HTR-8/SVneo (cell line): ENCODE measurements around the gene PAGE1.
"Not testable (repeated sequence)": the region's sequence is repeated elsewhere in the genome, so short reads cannot be mapped to it uniquely, and the experiment has no call there.

ENCODE experiments used
- DNase-seq: peaks from one replicate; pipeline ENCODE4 v3.0.0; 2011; ENCODE audit warnings: low spot score, mixed read lengths; ENCODE audit not compliant: insufficient read length
- FAIRE-seq: peaks from 2 replicates; lab custom pipeline; 2011; peaks lifted over from hg19 to GRCh38; lab: Jason Lieb, UNC

PAGE1 gene, protein sequence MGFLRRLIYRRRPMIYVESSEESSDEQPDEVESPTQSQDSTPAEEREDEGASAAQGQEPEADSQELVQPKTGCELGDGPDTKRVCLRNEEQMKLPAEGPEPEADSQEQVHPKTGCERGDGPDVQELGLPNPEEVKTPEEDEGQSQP

DNA sequence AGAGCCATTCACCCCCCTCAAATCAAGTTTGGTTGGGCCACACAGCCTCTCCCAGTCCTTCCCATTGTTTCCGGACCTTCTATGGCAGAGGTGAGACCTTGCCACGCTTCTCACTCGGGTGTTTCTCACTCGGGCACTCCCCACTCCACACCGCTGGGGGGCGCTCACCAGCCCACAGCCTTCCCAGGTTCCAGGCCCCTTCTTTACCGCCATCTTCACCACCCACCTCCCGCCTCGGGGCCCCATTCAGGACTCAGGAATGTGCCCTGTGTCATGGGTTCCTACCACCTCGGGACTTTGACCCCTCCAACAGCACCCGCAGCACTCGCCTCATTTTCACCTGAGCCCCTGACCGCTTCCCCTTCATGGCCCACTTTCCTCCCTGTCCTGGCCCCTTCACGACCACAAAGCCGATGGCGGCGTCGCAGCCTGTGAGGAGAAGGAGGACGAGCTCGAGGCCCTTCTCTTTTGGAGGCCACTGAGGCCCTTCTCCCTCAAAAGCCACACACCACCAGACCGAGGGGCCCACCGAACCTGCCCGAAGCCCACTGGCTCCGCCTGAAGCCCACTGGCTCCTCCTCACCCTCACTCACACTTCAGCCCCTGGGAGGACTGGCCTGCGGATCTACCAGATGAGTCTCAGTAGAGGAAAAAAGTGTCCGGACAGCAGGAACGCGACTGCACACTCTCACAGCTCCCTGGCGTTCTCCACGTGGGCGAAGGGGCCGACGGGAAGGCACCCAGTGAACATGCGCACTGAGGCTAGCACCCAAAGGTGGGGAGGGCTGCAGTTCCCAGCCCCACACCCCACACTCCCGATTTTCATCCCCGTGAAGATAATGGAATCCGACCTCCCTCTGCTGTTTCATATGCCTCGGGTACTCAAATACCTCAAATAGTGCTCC is at the start of gene PAGE1:
PAGE1 (minus strand) TSS at position 709 of the 905 bp plus-strand sequence. CDS start 1,214 bp downstream, outside the sequence.
- FAIRE-seq (no peak), DNase-seq (no peak)

DNA sequence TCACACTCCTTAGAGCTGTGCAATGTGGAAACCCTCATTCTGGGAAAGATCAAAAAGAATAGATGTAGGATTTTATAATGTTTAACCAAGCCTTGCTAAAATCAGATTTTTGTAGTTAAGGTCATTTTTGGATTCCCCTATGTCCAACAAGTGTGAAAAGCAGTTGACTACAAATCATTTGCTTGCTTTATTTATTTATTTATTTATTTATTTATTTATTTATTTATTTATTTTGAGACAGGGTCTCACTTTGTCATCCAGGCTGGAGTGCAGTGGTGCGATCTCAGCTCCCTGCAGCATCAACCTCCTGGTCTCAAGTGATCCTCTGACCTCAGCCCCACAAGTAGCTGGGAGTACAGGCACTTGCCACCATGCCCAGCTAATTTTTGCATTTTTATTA is 45.7 kb upstream of the PAGE1 start:
- FAIRE-seq, DNase-seq: not testable (repeated sequence)

DNA sequence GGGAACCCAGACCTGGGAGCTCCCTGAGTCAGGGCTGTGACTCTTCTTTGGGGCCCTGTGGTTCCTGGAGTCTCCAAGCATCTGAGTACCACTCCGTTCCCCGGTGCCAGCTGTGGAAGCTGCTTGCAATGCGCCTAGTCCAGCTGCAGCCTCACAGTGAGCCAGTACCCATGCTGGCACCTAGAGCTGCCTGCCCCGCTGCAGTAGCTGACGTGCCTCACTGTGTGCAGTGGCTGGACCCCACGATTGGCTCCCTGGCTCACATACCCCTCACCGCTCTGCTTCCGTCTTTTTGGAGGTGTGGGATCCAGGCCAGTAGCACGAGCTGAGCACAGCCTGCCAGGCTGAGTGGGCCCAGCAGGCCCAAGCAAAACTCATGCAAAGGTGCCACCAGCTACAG is 32.1 kb upstream of the PAGE1 start:
- no peak for DNase-seq
- no peak for FAIRE-seq

DNA sequence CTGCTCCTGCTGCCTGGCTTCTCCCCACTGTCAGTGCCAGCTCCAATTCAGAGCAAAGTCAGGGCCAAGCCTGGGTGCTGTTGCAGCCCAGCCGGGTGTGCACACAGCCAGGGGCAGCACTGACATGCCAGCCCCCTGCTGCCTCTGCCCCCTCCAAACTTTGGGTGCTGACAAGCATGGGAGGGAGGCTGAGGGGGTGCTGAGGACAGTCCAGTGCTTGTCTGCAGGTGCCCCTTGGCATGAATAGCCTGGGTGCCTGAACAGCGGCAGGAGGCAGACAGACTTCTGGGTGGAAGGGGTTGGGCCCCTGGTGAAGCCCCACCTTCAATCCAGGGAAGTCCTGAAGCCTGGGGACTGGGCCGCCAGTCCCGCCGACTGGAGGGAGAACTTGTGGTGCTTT is 31.2 kb upstream of the PAGE1 start:
- FAIRE-seq (no peak), DNase-seq (no peak)

DNA sequence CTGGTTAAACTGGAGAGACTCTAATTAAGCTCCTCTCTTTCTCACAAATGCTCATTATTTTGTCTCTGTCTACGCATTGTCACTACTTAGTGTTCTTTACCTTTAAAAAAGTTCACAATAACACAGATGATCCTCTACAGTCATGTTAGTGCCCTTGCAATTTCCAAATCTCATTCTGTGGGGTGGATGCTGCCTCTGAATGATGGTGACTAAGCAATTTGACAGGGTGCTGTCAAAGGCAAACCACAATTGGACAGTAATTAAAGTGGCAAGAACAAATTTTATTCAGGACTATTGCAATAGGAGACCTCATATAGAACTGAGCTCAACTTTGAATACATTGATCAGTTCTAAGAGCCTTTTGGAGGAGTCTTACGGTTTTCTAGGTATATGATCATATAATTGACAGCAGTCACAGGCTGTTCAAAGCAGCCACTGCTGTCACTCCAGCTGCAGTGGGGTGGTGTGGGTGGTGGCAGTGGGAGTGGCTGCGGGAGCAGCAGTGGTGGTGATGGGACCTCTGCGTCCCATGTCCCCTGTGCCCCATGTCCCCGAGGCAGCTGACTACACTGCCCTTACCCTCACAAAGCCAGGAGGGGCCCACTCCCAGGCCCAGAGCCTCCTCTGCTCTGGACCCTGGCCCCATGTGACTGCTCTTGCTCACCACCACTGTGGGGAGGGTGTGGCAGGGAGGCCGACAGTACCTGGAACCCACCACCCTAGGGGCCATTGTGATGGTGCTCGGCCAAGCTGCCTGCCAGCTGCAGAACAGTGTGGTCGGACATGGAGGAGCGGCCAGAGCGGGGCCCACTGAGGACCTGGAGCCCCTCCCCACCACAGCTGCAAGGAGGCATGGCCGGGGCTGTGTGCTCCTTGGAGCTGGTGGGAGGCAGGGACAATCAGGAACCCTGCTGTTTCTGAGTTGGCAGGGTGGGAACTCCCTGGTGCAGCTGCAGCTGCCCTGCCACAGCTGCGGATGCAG is 30.4 kb upstream of the PAGE1 start:
- no peak for FAIRE-seq
- no peak for DNase-seq

DNA sequence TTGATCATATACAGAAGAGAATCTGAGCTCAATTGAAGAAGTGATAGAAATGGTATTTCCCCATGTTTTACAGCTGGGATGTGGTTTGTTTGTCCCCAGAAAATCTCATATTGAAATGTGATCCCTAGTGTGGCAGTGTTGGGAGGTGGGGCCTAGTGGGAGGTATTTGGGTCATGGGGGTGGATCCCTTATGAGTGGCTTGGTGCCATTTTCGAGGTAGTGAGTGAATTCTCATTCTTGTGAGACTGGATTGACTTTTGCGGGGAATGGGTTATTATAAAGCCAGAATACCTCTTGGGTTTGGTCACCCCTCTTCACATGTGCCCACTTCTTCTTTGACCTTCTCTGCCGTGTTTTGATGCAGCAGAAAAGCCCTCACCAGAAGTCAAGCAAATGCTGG is 29.6 kb upstream of the PAGE1 start:
- FAIRE-seq, result no peak

DNA sequence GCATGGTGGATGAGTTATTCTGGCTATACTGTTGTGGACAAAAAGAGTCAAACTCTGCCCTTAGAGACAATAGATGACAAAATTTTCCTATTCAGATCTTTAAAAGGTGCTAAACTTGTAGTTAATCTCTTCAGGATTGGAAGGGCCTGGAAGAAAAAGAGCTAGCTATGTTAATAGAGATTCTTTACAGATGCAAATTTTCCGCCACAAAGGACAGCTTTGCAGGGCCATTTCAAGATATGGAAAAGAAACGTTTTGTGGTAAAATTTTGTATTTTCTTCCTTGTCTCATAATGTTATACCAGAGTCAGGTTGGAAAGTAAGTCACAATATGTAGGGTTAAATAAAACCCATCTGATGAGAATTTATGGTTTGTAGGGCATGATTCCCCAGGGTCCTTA is 24.3 kb upstream of the PAGE1 start:
- not testable (repeated sequence) for DNase-seq, FAIRE-seq

More for the DNA sequence above, 29.6 kb upstream of the PAGE1 start:
- DNase-seq, result no peak

DNA sequence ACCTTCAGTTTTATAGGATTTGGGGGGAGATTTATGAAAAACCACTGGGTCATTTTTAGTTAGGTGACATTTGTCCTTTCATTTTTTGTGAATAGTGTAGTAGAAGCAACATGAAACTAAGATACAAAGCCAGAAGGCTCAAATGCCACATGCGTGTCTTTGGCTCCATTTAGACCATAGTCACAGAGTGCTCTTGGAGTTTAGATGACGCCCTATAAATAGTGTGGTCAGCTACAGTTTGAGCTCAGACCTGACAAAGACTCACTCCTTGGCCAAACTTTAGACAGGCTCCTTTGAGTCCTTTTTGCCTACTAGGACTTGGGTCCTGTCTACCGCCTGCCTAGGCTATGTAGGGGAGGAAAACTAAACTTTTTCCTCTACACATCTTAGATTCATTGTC is 16.8 kb upstream of the PAGE1 start:
- FAIRE-seq, result no peak
- DNase-seq, result no peak

DNA sequence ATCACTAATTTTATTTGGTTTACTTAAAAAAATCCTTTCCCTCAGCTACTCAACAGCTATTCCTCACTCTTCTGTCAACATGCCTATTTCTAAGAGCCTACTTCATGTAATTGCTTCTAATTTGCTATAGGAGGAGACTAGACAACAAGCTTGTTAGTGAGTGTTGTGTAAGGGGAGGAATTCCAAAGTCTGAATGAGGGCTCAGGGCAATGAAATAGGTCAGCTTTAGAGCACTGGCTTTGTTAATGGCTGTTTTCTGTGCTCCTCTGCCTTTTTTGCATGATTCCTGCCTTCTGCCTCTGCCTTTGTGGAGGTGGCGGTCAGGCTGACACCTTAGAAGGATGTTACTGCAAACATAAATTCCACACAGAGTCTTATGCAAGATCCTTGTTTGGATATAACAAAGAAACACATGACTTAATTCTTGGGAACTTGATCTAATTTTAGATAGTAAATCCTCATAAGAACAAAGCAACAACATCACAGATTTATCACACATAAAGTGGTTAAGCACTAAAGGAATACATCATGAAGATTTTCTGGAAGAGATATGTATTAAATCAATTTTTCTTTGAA is 15.0 kb upstream of the PAGE1 start:
- no peak for DNase-seq
- FAIRE-seq, result no peak

DNA sequence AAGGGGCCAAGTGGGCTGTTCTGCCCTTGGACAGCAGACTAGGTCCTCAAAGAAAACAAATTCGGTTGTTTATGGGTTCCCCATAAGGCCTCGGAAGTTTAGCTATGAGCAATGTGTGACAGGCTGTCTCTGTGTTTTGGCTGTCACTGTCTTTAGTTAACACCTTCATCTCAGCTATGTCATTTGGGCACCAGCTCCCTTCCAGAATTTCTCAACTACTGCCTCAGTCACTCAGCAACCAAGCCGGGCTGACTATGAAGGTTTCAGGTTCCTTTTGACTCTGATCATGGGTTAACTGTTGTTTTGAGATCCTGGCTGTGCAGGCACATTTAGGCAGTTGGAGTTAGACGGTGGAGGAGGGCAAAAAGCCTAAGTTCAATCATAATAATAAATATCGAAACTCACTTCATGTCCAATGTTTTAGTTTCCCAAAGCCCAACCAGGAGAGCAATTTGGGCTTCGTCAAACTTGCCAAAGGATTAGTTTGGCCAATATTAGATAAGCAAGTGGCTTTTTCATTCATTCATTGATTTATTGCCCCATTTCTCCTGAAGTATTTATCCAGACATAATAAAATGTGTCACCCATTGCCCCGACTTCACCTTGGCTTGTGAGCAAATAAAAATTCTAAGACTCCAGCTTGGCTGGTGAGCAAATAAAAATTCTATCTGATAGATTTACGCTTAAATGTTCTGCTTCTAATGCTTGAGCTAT is 9.1 kb upstream of the PAGE1 start:
- DNase-seq (no peak), FAIRE-seq (no peak)

DNA sequence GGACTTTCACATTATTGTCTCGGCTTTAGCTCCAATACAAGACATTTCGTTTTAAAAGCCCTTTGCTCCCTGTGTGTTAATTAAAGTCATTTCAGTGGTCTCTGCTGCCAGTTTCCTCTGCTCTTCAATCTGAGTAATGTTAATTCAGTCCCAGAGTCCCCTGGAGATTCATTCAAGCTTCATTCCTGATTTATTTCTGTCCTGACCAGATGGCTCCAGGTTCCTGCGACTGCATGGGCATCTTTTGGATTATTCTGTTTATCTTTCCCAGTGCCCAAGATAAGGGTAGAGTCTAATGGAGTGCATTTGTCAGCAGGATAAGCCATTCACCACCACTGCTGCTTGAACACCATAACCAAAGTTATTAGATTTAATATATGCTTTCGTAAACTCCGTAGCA is 6.1 kb upstream of the PAGE1 start:
- FAIRE-seq, result no peak
- no peak for DNase-seq

DNA sequence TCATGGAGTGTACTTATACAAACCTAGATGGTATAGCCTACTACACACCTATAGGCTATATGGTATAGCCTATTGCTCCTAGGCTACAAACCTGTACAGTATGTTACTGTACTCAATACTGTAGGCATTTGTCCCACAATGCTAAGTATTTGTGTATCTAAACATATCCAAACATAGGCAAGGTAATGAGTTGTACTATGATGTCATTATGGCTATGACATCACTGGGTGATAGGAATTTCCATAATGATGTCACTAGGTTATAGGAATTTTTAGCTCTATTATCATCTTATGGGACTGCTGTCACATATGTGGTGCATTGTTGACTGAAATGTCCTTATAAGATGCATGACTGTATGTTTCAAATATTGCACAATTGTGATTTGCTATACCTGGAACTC is 5.5 kb upstream of the PAGE1 start:
- FAIRE-seq, result no peak
- no peak for DNase-seq

DNA sequence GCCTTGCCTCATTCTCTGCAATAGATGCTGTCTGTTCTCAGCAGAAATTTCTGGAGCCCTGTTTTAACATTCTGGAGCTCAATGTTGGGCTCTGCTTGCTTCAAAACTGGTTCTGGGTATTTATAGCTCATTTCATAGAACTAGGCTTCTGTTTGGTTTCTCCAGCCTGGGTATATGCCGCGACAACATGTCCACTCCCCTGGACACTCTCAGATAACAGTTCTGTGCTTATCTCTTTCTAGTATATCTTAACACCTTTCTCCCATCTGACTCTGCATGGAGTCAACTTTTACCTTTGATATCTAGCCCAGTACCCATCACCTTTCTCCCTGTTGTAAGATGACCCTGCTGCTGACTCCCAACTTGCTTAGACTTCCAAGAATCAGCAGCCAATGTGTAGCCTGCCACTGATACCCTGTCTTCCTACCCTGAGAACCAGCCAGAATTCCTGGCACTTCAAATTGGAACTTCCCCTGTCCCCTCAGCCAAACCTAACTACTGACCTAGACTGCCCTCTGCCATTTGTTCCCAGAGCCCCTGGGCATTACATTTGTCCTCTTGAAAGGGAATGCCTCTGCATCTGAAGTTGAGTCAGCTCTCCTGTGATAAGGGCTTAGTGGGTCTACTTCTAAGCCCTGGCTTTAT is 20.6 kb downstream of the PAGE1 start:
- FAIRE-seq, result no peak
- DNase-seq, result no peak

DNA sequence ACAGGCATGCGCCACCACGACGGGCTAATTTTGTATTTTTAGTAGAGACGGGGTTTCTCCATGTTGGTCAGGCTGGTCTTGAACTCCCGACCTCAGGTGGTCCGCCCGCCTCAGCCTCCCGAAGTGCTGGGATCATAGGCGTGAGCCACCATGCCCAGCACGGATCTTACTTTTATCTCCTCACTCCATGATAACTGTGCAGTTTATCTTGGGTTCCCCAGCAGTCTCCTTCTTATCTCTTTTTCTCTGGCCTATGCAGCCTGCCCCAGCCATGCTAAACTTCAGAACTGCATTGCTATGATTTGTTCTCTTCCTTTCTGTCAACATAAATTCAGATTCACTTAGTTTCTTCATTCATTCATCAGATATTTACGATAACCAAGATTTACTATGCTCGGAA is 22.4 kb downstream of the PAGE1 start:
- FAIRE-seq (no peak), DNase-seq (no peak)

DNA sequence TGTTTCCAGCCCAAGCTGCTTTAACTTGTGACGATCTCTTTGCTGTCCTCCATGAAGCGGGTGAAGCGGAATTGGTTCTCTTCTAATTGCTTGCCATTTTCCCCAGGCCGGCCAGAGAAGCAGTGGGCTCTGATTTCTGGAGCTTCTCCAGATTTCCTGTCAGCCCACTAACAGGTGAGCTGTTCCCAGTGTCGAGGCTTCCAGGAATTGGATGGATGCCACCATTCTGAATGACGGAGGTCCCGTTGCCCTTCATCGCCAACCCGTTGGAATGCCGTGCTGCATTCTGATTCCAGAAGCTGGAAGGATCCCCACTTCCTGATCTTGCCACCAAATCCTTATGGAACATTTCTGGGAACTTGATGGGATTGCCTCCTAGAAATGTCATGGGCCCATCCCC is 31.0 kb downstream of the PAGE1 start:
- DNase-seq (no peak), FAIRE-seq (no peak)

DNA sequence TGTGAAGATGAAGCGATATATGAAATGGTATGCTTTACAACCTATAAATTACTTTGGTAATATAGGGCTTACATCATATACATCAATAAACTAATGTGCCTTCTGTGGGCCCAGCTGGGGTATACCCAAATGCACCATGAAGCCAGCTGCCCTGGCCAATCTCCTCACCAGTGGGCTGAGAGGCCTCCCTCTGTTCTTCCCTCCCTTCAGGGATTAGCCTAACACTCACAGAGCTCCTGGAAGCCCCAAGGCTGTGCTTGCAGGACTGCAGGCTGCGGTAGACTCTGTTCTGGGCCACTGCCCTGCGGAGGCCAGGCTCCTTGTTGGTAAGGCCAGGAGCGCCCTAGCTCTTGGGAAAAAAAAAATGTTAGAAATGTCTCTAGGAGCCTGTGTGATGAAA is 33.9 kb downstream of the PAGE1 start:
- DNase-seq, result no peak
- FAIRE-seq, result no peak

DNA sequence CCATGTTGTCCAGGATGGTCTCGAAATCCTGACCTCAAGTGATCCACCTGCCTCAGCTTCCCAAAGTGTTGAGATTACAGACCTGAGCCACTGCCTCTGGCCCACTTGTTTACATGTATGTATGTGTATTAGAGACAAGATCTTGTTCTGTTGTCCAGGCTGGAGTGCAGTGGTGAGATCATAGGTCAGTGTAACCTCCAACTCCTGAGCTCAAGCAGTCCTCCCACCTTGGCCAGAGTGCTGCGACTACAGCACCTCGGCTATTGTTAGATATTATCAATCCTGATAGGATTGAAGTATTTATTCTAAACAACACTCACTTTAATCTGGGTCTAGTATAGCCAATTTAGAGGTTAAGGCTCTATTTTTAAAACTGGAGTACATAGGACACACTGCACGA is 36.0 kb downstream of the PAGE1 start:
- no peak for DNase-seq
- no peak for FAIRE-seq

DNA sequence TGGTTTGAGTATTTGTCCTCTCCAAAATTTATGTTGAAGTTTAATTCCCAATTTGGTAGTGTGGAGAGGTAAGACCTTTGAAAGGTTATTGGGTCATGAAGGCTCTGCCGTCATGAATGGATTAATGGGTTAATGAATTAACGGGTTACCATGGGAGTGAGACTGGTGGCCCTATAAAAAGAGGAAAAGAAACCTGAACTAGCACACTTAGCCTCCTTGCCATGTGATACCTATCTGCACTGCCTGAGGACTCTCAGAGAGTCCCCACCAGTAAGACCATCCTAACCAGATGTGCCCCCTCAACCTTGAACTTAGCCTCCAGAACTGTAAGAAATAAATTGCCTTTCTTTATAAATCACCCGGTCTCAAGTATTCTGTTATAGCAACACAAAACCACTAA is 39.3 kb downstream of the PAGE1 start:
- no peak for DNase-seq
- no peak for FAIRE-seq

DNA sequence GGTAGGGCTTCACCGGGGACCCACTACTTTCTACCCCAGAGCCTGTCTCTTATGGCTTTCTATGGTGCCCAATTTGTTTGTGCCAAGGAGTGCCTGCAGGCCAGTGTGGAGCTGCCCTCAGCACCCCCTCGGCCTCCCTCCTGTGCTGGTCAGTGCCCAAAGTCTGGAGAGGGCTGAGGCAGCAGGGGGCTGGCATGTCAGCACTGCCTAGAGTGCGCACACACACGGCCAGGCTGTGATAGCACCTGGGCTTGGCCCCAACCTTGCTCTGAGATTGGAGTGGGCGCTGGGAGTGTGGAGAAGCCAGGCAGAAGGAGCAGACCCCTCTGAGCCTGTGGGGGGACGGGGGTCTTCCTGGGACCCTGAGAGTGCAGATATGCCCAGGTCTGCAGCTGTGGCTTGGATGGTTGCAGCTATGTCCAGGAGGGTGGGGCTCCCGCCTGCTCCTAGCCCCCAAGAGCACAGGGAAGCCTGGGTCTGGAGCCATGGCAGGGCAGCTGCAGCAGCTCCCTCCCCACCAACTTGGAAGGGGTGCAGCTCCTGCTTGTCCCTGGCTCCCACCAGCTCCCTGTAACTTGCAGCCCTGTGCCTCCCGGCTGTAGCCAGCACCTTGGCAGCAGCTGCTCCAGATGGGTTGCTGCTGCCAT is 50.7 kb downstream of the PAGE1 start:
- no peak for FAIRE-seq
- DNase-seq, result no peak
